SKM-1 (cell line): Measurements from ENCODE around the gene GUCY2D.
"Not testable (repeated sequence)": the region's sequence is repeated elsewhere in the genome, so short reads cannot be mapped to it uniquely, and the experiment has no call there.

Experiments
- DNase-seq: peaks from one replicate; lab custom pipeline; 2025; ENCODE audit not compliant: unreplicated experiment; lab: John Stamatoyannopoulos, UW

The GUCY2D gene

DNA sequence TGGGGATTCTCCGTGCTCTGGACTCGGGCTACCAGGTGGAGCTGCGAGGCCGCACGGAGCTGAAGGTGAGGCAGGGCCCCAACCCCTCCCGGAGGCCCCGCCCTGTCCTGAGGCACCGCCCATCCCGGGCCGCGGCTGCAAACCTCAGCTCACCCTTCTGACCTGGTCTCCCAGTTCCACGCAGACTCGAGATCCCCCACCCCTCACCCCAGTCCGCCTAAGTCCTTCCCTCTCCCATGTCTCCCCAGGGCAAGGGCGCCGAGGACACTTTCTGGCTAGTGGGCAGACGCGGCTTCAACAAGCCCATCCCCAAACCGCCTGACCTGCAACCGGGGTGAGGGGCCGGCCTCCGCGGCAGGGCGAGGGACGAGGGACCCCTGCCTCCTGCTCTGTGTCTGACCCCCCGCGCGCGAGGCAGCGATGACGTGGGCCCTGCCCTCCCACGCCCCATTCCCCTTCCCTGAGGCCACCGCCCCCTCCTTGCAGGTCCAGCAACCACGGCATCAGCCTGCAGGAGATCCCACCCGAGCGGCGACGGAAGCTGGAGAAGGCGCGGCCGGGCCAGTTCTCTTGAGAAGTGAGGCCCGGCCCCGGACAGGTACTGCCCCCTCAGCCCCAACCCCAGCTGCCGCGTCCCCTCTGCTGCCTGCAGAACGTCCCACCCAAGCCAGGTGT, 13.7 kb downstream of the GUCY2D start:
- no peak for DNase-seq

GRCh38 chr17:8016632-8017424, 14.4 kb downstream of the GUCY2D start:
- DNase-seq: no peak

DNA sequence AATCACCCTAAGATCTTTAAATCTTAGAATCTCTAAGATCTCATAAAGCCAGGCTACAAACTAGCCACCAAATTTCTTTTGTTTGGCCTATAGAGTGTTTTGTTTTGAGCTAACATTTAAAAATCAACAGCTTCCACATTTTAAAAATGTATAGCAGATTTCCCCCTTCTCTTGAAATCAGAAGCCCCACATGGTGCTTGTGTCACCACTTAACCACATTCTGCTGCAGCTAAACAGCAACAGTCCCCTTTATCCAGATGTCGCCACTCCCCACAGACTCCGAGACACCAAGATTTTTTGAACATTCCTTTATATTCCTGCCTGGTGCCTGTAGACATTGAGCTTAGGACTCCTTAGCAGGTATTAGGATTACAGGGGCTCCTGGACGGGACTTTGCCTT, 16.0 kb downstream of the GUCY2D start:
- DNase-seq: no peak

DNA sequence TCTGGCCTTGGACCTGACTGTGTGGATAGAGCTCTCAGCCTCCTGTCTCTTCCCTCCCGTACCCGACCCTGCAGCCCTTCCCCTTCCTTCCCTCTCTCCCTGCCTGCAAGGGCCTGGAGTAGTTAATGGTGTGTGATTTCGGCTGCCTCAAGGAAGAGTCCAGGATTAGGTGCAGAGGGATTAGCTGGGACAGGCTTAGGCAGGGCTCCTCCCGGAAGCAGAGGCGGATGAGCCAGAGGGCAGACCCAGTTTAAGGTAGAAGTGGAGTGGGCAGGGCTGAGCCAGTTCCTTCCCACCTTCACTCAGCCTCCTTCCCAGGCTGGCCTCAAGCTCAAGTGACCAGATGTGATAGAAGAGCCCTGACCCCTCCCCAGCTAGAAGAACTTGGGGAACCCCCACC, 16.8 kb downstream of the GUCY2D start:
- DNase-seq: no peak

DNA sequence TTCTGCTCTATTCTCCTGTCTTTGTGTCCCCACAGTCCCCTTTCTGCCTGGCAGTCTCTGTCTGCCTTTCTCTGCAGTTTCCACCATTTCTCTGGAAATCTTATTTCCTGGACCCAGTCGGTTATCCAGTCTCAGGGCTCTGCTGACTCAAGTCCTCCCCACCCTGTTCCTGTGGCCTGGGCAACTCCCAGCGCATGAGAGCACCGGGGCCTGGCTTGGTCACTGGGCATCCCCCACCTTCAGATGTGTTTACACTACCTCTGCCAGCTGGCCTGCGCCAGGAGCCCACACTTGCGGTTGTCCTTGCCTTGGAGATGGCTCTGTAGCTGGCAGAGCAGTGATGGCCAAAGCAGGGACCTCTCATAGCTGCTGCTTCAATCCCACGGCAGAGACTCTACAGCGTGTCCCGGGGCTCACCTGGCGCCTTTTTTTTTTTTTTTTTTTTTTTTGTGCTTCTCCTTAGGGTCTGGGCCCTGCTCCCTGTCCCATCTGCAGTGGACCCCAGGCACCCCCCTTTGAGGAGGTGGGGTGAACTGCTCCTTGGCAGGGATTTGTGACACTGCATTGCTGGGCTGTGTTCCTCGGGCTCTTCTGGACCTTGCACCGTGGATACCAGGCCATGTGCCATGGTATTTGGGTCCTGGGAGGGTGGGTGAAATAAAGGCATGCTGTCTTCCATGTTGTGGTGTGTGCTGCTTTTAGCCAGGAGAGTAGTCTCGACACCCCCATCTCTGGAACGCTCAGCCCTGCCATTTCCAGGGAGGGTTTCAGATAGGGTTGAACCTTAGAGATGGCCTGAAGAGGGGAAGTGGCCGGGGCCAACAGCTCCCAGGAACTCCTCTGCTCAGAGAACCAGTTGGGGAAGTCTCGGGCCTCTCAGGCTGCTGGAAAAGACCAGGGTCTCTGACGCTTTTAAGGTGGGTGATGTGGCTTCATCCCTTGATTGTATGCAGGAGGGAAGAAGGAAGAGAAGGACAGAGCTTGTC, 17.5 kb downstream of the GUCY2D start:
- no peak for DNase-seq

DNA sequence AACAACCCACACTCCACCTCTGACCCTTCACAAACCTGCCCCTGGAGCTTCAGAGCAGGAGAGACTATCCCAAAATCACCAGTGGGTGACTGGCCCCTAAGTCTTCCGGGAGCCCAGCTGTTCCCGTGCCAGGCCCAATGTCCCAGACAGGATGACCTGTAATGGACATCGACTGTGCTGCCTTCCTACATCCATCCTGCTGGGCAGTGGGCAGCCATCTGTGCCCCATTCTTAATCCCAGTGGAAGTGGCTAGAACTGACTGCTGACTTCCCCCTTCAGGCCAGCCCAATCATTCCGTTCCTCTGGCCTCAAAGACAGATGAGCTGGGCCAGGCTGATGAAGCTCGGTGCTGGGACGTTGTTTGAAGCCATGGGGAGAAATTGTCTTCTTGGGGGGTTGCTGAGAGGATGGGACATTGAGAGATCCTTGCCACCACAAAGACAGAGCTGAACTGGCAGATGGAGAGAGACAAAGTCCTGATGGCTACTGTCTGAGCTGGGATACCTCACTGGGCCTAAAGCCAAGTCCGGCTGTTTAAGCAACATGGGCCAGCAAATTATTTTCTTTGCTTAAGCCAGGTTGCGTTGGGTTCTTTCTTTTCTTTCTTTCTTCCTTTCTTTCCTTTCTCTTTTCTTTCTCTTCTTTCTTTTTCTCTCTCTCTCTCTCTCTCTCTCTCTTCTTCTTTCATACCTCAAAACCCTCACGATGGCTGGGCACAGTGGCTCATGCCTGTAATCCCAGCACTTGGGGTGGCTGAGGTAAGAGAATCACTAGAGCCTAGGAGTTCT, 18.6 kb downstream of the GUCY2D start:
- no peak for DNase-seq

- no peak for DNase-seq
Observed at GRCh38 chr17:8021565-8022359, 19.3 kb downstream of the GUCY2D start.

DNA sequence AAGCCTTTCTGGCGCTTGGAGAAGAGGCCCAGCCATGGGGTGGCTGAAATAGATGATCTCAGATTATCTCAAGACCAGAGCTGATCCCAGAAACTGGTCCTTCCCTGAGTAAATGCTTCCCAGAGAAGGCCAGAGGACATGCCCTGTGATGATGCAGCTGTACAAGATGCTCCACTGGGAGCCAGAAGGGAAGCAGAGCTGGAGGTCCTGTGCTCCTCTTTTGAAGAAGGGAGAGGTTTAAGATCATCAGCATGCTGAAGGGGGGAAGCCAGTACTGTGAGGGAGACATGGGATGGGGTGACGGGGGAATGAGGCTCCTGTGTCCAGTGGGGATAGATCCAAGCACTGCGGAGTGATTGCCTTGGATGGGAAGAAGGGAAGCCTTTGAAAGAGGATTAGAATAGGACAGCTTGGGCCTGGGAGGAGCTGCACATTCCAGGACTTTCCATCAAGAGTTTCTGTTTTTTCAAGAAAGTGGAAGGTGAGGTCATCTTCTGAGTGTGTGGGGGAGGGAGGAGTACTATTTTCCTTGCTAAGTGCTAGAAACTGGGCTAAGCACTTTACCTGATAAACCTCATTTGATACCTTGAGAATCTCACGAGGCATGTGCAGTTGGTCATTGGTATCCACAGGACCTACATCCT, 20.1 kb downstream of the GUCY2D start:
- no peak for DNase-seq

DNA sequence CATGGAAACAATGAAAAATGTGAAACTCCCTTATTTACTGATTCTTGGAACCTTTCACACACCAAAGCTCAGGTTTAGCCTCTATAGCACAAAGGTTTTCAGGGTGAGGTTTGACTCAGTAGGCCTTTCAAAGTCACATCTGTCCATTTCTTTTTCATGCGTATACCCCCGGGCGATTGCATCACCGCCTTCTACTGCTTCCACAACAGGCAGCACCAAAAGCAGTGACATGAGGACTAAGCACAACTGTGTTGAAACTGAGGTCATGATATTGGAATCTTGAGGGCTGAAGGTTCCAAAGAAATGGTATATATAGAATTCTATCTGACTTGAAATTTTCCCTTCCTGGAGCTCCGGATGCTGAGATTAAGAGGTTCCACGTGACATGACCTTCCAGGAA, 21.7 kb downstream of the GUCY2D start:
- DNase-seq: not testable (repeated sequence)

GRCh38 chr17:8025176-8025911, 22.9 kb downstream of the GUCY2D start:
- DNase-seq: no peak

DNA sequence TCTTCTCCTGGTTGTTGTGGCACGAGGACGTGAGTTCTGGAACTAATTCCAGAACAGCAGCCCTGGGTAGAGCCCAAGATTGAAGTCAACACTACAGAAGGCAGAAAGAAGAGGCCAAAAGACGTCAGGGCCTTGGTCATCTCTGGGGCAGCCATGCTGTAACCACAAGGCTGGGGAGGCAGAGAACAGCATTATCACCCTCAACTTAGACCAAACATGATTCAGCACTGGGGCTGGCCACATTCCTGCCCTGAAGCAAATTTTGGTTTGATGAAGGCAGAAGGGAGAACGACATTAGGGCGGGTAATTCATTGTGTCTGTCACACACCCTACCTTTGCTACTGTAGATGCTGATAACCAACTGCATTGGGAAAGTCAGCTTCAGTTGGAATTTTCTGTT, 26.7 kb downstream of the GUCY2D start:
- no peak for DNase-seq

- DNase-seq: no peak
Observed at GRCh38 chr17:8031261-8031661, 28.8 kb downstream of the GUCY2D start.

DNA sequence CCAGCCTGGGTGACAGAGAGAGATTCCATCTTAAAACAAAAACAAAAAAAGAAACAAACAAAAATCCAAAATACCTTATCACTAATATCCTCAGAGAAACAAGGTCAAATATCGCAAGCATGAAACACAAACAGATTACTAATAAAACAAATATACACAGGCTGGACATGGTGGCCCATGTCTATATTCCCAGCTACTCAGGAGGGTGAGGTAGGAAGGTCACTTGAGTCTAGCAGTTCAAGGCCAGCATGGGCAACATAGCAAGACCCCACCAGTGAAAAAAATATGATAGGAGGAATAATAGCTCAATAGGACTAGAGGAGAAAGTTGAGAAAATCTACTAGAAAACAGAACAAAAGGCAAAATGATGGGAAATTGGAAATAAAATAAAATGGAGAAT, 29.5 kb downstream of the GUCY2D start:
- no peak for DNase-seq

- DNase-seq: no peak
Observed at GRCh38 chr17:8032442-8032841, 30.0 kb downstream of the GUCY2D start.

DNA sequence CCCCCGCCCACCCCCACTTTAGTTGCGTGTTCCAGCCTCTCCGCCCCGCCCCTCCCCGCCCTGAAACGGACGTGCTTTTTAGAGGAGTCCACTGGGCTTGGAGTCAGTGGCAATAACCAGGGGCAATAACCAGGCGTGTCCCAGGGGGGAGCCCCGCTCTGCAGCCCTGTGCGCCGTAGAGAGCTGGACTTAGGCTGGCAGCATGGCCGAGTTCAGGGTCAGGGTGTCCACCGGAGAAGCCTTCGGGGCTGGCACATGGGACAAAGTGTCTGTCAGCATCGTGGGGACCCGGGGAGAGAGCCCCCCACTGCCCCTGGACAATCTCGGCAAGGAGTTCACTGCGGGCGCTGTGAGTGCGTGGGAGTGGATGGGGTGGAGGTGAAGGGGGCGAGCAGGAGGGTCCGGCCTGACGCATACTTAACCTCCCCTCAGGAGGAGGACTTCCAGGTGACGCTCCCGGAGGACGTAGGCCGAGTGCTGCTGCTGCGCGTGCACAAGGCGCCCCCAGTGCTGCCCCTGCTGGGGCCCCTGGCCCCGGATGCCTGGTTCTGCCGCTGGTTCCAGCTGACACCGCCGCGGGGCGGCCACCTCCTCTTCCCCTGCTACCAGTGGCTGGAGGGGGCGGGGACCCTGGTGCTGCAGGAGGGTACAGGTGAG, 36.7 kb downstream of the GUCY2D start, which contains the start of gene ALOX15B:
Gene ALOX15B (plus strand): TSS at position 106 of the 657 bp plus-strand sequence. CDS start 97 bp downstream, at position 203.
- no peak for DNase-seq

DNA sequence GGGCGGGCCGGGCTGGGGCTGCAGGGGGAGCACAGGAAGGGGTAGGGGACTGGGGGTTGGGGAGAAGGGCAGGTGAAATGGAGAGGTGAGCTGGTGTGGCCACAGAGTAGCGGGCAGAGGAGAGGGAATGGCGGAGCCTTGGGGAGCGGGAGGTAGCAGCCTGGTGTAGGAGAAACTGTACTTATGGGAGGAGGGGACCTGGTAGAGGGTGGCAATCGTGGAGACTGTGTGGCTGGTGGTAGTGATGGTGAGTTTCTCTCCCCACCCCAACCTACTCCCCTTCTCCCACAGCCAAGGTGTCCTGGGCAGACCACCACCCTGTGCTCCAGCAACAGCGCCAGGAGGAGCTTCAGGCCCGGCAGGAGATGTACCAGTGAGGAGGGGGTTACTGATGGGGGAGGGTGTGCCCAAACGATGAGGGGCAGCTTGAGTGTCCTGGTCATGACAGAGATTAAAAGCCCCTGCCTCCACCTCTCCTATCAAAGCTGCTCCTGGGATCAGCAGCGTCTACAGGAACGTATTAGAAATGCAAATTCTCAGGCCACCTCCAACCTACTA, 37.3 kb downstream of the GUCY2D start:
- no peak for DNase-seq

- DNase-seq: peak; percentile 12
Observed at GRCh38 chr17:8041249-8041928, 39.0 kb downstream of the GUCY2D start.
